Mammary epithelial cell (primary cell): ENCODE results near the gene PRKN.
"Not testable (repeated sequence)": the region's sequence is repeated elsewhere in the genome, so short reads cannot be mapped to it uniquely, and the experiment has no call there.

Experiments
- CTCF ChIP-seq, 2 donors: IDR thresholded peaks in 1 of 2; conservative IDR thresholded peaks in 1 of 2; 2 replicates each; pipeline ENCODE4 v1.5.1; 2011 to 2012; ENCODE audit warnings: inconsistent platforms in 2 of 2, low read length in 2 of 2, mild to moderate bottlenecking in 2 of 2, control low read depth in 1 of 2, low read depth in 1 of 2; ENCODE audit not compliant: insufficient read depth in 1 of 2; ENCODE audit errors: extremely low read depth in 1 of 2
- EZH2 ChIP-seq: IDR thresholded peaks from 2 replicates; pipeline ENCODE4 v1.6.1; 2012; ENCODE audit warnings: low read length, inconsistent platforms, borderline replicate concordance

GRCh38 chr6:161861061-161861460, 866.5 kb downstream of the PRKN start:
- not testable (repeated sequence) for TF ChIP-seq CTCF (conservative IDR thresholded peaks at IDR 0.05 in 1 of 2, IDR thresholded peaks at IDR 0.05 in 1 of 2; ENCODE audit: extremely low read depth in 1 of 2, insufficient read depth in 1 of 2, low read depth in 1 of 2, low read length in 2 of 2); EZH2
